ENCODE measurements around the gene KCNH2.
A peak's percentile ranks its signal among the peaks of the same experiment; 100 is the strongest.
"Not testable (repeated sequence)": the region's sequence is repeated elsewhere in the genome, so short reads cannot be mapped to it uniquely, and the experiment has no call there.

Gene KCNH2

GRCh38 chr7:150924369-150924781 lies 53.7 kb downstream of the KCNH2 start:
- no peak for DNase-seq

GRCh38 chr7:150923802-150924201 lies 54.3 kb downstream of the KCNH2 start:
- DNase-seq, result no peak

- no peak for DNase-seq
These were observed 54.9 kb downstream of the KCNH2 start for GRCh38 chr7:150923196-150923595.

GRCh38 chr7:150919160-150919559 lies 59.0 kb downstream of the KCNH2 start:
- DNase-seq, result no peak

GRCh38 chr7:150918378-150918777 lies 59.7 kb downstream of the KCNH2 start:
- no peak for DNase-seq

- DNase-seq, result no peak
These were observed 60.2 kb downstream of the KCNH2 start for GRCh38 chr7:150917969-150918368.

GRCh38 chr7:150916670-150917069 lies 61.5 kb downstream of the KCNH2 start:
- no peak for DNase-seq

GRCh38 chr7:150914966-150915365 lies 63.2 kb downstream of the KCNH2 start:
- DNase-seq, result no peak

- no peak for DNase-seq
These were observed 63.9 kb downstream of the KCNH2 start for GRCh38 chr7:150914196-150914595.

GRCh38 chr7:150912427-150912826 lies 65.7 kb downstream of the KCNH2 start:
- no peak for DNase-seq

GRCh38 chr7:150911590-150912267 lies 66.4 kb downstream of the KCNH2 start:
- no peak for DNase-seq

GRCh38 chr7:150910996-150911422 lies 67.1 kb downstream of the KCNH2 start:
- DNase-seq, result no peak

GRCh38 chr7:150910305-150910995 lies 67.7 kb downstream of the KCNH2 start:
- DNase-seq, result not testable (repeated sequence)

- DNase-seq, result no peak
These were observed 68.7 kb downstream of the KCNH2 start for GRCh38 chr7:150909200-150909995.

- no peak for DNase-seq
These were observed 69.9 kb downstream of the KCNH2 start for GRCh38 chr7:150908173-150908572.

GRCh38 chr7:150904011-150904909 lies 73.9 kb downstream of the KCNH2 start:
- no peak for DNase-seq

- peak; percentile 5 for DNase-seq
These were observed 74.5 kb downstream of the KCNH2 start for GRCh38 chr7:150903606-150904005.

- no peak for DNase-seq
These were observed 75.8 kb downstream of the KCNH2 start for GRCh38 chr7:150902078-150903033.

GRCh38 chr7:150901160-150902035 lies 76.7 kb downstream of the KCNH2 start:
- peak; percentile 9 for DNase-seq

GRCh38 chr7:150900675-150901074 lies 77.4 kb downstream of the KCNH2 start:
- no peak for DNase-seq

Data from NCI-H2107 (cell line).